ENCODE data around the gene KCTD20. TPM values are rescaled to one million over a fixed set of nuclear protein-coding genes. Genes with fewer than 3 reads are reported as not detected.

KCTD20 gene
- polyA plus RNA-seq, 1 donor (not counting 4 experiments of a cell fraction or from before 2014, with no cell fraction given) = 31.8 TPM

GRCh38 chr6:36418558-36418957 is 24.2 kb upstream of the KCTD20 start:
- dilution Hi-C loops (cut with MboI; ENCODE audit: extremely low pct_ligation_motif_present, low sequenced_read_pairs) = no loop called here
- FAIRE-seq (no peak), DNase-seq (ENCODE audit: low read depth, low spot score) (no peak)
- no peaks in the 10 kb centered on the region for H3K79me2 ChIP-seq (ENCODE audit: control insufficient read depth, insufficient read depth, low read length)
- H3K9ac ChIP-seq (ENCODE audit: control insufficient read depth, extremely low read depth, insufficient read depth, low read length) = no peak overlapping the region
- TF ChIP-seq CTCF (optimal IDR thresholded peaks at IDR 0.05 in 1 of 3, IDR thresholded peaks at IDR 0.05 in 1 of 3, conservative IDR thresholded peaks at IDR 0.05 in 1 of 3; ENCODE audit: extremely low read depth in 1 of 3, insufficient read depth in 2 of 3, low read length in 3 of 3) = no peak
- no peak for TF ChIP-seq EZH2 (IDR thresholded peaks at IDR 0.05; ENCODE audit: low read length)
- H3K9me1 ChIP-seq (ENCODE audit: control insufficient read depth, extremely low read depth, insufficient read depth, low read length) = no peaks in the 10 kb centered on the region
- H3K27ac ChIP-seq (ENCODE audit: control insufficient read depth, insufficient read depth, low read length) = peak overlapping the region; percentile 1
- H3K36me3 ChIP-seq (ENCODE audit: control insufficient read depth in 2 of 2, extremely low read depth in 1 of 2, insufficient read depth in 2 of 2, low read length in 2 of 2) = no peaks in the 10 kb centered on the region
- no peaks in the 10 kb centered on the region for H4K20me1 ChIP-seq (ENCODE audit: control insufficient read depth, extremely low read depth, insufficient read depth, low read length)
- H3K4me2 ChIP-seq (ENCODE audit: control insufficient read depth, extremely low read depth, insufficient read depth, low read depth, low read length) = peak overlapping the region; percentile 49
- H3K4me1 ChIP-seq (ENCODE audit: control insufficient read depth, extremely low read depth, insufficient read depth, low read length) = peaks cover 19% of the 10 kb centered on the region
- H3K4me3 ChIP-seq (ENCODE audit: control insufficient read depth in 2 of 3, extremely low read depth in 1 of 3, insufficient read depth in 2 of 3, low read depth in 1 of 3, low read length in 3 of 3) = peak overlapping the region in 1 of 3 experiments; percentile 16
- no peaks in the 10 kb centered on the region for H3K27me3 ChIP-seq (ENCODE audit: control insufficient read depth, extremely low read depth, insufficient read depth, low read length)
- peak overlapping the region; percentile 23 for H2AFZ ChIP-seq (ENCODE audit: control insufficient read depth, low read length)
- no peaks in the 10 kb centered on the region for H3K9me3 ChIP-seq (ENCODE audit: control insufficient read depth, low read depth, low read length)

- TF ChIP-seq CTCF (optimal IDR thresholded peaks at IDR 0.05 in 1 of 3, IDR thresholded peaks at IDR 0.05 in 1 of 3, conservative IDR thresholded peaks at IDR 0.05 in 1 of 3; ENCODE audit: extremely low read depth in 1 of 3, insufficient read depth in 2 of 3, low read length in 3 of 3) (no peak), EZH2 (IDR thresholded peaks at IDR 0.05; ENCODE audit: low read length) (no peak)
- DNase-seq (ENCODE audit: low read depth, low spot score) (peak; percentile 45), FAIRE-seq (peak; percentile 86)
- Histone ChIP-seq H4K20me1 (ENCODE audit: control insufficient read depth, extremely low read depth, insufficient read depth, low read length) (no peaks in the 10 kb centered on the region), H3K27me3 (ENCODE audit: control insufficient read depth, extremely low read depth, insufficient read depth, low read length) (no peaks in the 10 kb centered on the region), H3K4me2 (ENCODE audit: control insufficient read depth, extremely low read depth, insufficient read depth, low read depth, low read length) (peak overlapping the region; percentile 49), H3K36me3 (ENCODE audit: control insufficient read depth in 2 of 2, extremely low read depth in 1 of 2, insufficient read depth in 2 of 2, low read length in 2 of 2) (no peaks in the 10 kb centered on the region), H3K9me1 (ENCODE audit: control insufficient read depth, extremely low read depth, insufficient read depth, low read length) (no peaks in the 10 kb centered on the region), H2AFZ (ENCODE audit: control insufficient read depth, low read length) (peak overlapping the region; percentile 35), H3K79me2 (ENCODE audit: control insufficient read depth, insufficient read depth, low read length) (no peaks in the 10 kb centered on the region), H3K4me3 (ENCODE audit: control insufficient read depth in 2 of 3, extremely low read depth in 1 of 3, insufficient read depth in 2 of 3, low read depth in 1 of 3, low read length in 3 of 3) (no peak overlapping the region), H3K9ac (ENCODE audit: control insufficient read depth, extremely low read depth, insufficient read depth, low read length) (no peak overlapping the region), H3K9me3 (ENCODE audit: control insufficient read depth, low read depth, low read length) (no peaks in the 10 kb centered on the region), H3K4me1 (ENCODE audit: control insufficient read depth, extremely low read depth, insufficient read depth, low read length) (peaks cover 24% of the 10 kb centered on the region), H3K27ac (ENCODE audit: control insufficient read depth, insufficient read depth, low read length) (no peak overlapping the region)
- dilution Hi-C loops (cut with MboI; ENCODE audit: extremely low pct_ligation_motif_present, low sequenced_read_pairs) = no loop called here
Observed at GRCh38 chr6:36419310-36419709, 23.5 kb upstream of the KCTD20 start.
